Ishikawa (cell line): Measurements from ENCODE around the gene EPB41L2.

Experiments used
- CEBPB ChIP-seq: IDR thresholded peaks from 2 replicates; pipeline ENCODE4 v1.6.1; 2012
- MAX ChIP-seq: IDR thresholded peaks from 2 replicates; pipeline ENCODE4 v1.6.1; 2012

GRCh38 chr6:130991422-130992137 is 71.5 kb downstream of the EPB41L2 start:
- TF ChIP-seq CEBPB (no peak), MAX (no peak)
